Astrocyte (in vitro differentiated cells and primary cell): ENCODE data around the gene SRSF1. TPM values are rescaled to one million over a fixed set of nuclear protein-coding genes. Genes with fewer than 3 reads are reported as not detected.

Experiments
- DNase-seq: peaks from one replicate; pipeline ENCODE4 v3.0.0-alpha.2; 2010; ENCODE audit warnings: low read depth
- FAIRE-seq: peaks from 2 replicates; lab custom pipeline; 2011; peaks lifted over from hg19 to GRCh38; lab: Jason Lieb, UNC
- H2AFZ ChIP-seq: 2 replicates; pipeline ENCODE4 v1.6.0; 2012; ENCODE audit warnings: low read depth, low read length, inconsistent platforms
- H3K27ac ChIP-seq: 2 replicates; pipeline ENCODE4 v1.5.1; 2011; ENCODE audit warnings: low read depth, low read length, inconsistent platforms
- H3K27me3 ChIP-seq: 2 replicates; pipeline ENCODE4 v1.6.0; 2011; ENCODE audit warnings: low read length, inconsistent platforms; ENCODE audit not compliant: insufficient read depth
- H3K36me3 ChIP-seq: 2 replicates; pipeline ENCODE4 v1.5.1; 2011; ENCODE audit warnings: low read length, inconsistent platforms; ENCODE audit not compliant: insufficient read depth
- H3K4me1 ChIP-seq: 2 replicates; pipeline ENCODE4 v1.5.1; 2011; ENCODE audit warnings: low read length, inconsistent platforms; ENCODE audit not compliant: insufficient read depth
- H3K4me2 ChIP-seq: 2 replicates; pipeline ENCODE4 v1.6.0; 2012; ENCODE audit warnings: low read length, inconsistent platforms
- H3K4me3 ChIP-seq: 2 replicates; pipeline ENCODE4 v1.5.1; 2011; ENCODE audit warnings: low read depth, mild to moderate bottlenecking, low read length, inconsistent platforms; ENCODE audit not compliant: insufficient read depth
- H3K79me2 ChIP-seq: 2 replicates; pipeline ENCODE4 v1.6.0; 2012; ENCODE audit warnings: mild to moderate bottlenecking, low read length, inconsistent platforms; ENCODE audit not compliant: insufficient read depth
- H3K9ac ChIP-seq: 2 replicates; pipeline ENCODE4 v1.6.0; 2012; ENCODE audit warnings: mild to moderate bottlenecking, low read length, inconsistent platforms
- H3K9me3 ChIP-seq: 2 replicates; pipeline ENCODE4 v1.5.1; 2012; ENCODE audit warnings: low read depth, mild to moderate bottlenecking, low read length, inconsistent platforms; ENCODE audit not compliant: insufficient read depth
- H4K20me1 ChIP-seq: 2 replicates; pipeline ENCODE4 v1.6.0; 2012; ENCODE audit warnings: low read length, inconsistent platforms; ENCODE audit not compliant: insufficient read depth
- H3K27ac Mint-ChIP-seq: one replicate; pipeline ENCODE4 v1.8.0; 2021; ENCODE audit warnings: mild to moderate bottlenecking, mixed read lengths; ENCODE audit not compliant: unreplicated experiment
- H3K27me3 Mint-ChIP-seq: one replicate; pipeline ENCODE4 v1.8.0; 2021; ENCODE audit warnings: low read depth, mixed read lengths; ENCODE audit not compliant: unreplicated experiment
- H3K36me3 Mint-ChIP-seq: one replicate; pipeline ENCODE4 v1.8.0; 2021; ENCODE audit warnings: low read depth, mixed read lengths; ENCODE audit not compliant: unreplicated experiment
- H3K4me1 Mint-ChIP-seq: one replicate; pipeline ENCODE4 v1.8.0; 2021; ENCODE audit warnings: low read depth, mixed read lengths; ENCODE audit not compliant: unreplicated experiment
- H3K4me3 Mint-ChIP-seq: one replicate; pipeline ENCODE4 v1.8.0; 2021; ENCODE audit warnings: mild to moderate bottlenecking, moderate library complexity, mixed read lengths; ENCODE audit not compliant: unreplicated experiment
- H3K9me3 Mint-ChIP-seq: one replicate; pipeline ENCODE4 v1.8.0; 2021; ENCODE audit warnings: mild to moderate bottlenecking, mixed read lengths; ENCODE audit not compliant: unreplicated experiment
- EZH2 ChIP-seq: IDR thresholded peaks from 2 replicates; pipeline ENCODE4 v1.6.1; 2012; ENCODE audit warnings: mild to moderate bottlenecking, low read length, inconsistent platforms; ENCODE audit not compliant: insufficient read depth
- total RNA-seq: library from RNA; stranded (reverse); gene quantifications from 2 replicates; pipeline ENCODE4 v1.2.1, GENCODE V29; 2021
- TF ChIP-seq, protein P1 (sequence below): IDR thresholded peaks from 2 replicates; pipeline ENCODE4 v1.5.1; 2011; ENCODE audit warnings: low read depth, mild to moderate bottlenecking, inconsistent platforms, low read length, moderate library complexity; ENCODE audit not compliant: insufficient read depth

Gene SRSF1
- total RNA-seq, 1 donor from 2014 or later, result 196 TPM

- Histone ChIP-seq H2AFZ (no peak overlapping the region), H3K4me2 (no peak overlapping the region), H3K4me1 (no peaks in the 10 kb centered on the region), H3K27ac (no peak overlapping the region), H3K9me3 (no peaks in the 10 kb centered on the region), H3K4me3 (no peak overlapping the region), H3K27me3 (peaks cover 5% of the 10 kb centered on the region), H3K9ac (no peak overlapping the region), H4K20me1 (no peaks in the 10 kb centered on the region), H3K36me3 (no peaks in the 10 kb centered on the region), H3K79me2 (no peaks in the 10 kb centered on the region)
- no peaks in the 10 kb centered on the region for H3K4me1 Mint-ChIP-seq
- FAIRE-seq, result no peak
- no peaks in the 10 kb centered on the region for H3K36me3 Mint-ChIP-seq
- no peak overlapping the region for H3K27ac Mint-ChIP-seq
- no peak overlapping the region for H3K4me3 Mint-ChIP-seq
- TF ChIP-seq, protein P1, sequence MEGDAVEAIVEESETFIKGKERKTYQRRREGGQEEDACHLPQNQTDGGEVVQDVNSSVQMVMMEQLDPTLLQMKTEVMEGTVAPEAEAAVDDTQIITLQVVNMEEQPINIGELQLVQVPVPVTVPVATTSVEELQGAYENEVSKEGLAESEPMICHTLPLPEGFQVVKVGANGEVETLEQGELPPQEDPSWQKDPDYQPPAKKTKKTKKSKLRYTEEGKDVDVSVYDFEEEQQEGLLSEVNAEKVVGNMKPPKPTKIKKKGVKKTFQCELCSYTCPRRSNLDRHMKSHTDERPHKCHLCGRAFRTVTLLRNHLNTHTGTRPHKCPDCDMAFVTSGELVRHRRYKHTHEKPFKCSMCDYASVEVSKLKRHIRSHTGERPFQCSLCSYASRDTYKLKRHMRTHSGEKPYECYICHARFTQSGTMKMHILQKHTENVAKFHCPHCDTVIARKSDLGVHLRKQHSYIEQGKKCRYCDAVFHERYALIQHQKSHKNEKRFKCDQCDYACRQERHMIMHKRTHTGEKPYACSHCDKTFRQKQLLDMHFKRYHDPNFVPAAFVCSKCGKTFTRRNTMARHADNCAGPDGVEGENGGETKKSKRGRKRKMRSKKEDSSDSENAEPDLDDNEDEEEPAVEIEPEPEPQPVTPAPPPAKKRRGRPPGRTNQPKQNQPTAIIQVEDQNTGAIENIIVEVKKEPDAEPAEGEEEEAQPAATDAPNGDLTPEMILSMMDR, result no peak
- no peak for TF ChIP-seq EZH2
- DNase-seq, result no peak
- no peaks in the 10 kb centered on the region for H3K9me3 Mint-ChIP-seq
- H3K27me3 Mint-ChIP-seq, result no peaks in the 10 kb centered on the region
Measured at GRCh38 chr17:58019039-58019438, 12.0 kb upstream of the SRSF1 start.

DNA sequence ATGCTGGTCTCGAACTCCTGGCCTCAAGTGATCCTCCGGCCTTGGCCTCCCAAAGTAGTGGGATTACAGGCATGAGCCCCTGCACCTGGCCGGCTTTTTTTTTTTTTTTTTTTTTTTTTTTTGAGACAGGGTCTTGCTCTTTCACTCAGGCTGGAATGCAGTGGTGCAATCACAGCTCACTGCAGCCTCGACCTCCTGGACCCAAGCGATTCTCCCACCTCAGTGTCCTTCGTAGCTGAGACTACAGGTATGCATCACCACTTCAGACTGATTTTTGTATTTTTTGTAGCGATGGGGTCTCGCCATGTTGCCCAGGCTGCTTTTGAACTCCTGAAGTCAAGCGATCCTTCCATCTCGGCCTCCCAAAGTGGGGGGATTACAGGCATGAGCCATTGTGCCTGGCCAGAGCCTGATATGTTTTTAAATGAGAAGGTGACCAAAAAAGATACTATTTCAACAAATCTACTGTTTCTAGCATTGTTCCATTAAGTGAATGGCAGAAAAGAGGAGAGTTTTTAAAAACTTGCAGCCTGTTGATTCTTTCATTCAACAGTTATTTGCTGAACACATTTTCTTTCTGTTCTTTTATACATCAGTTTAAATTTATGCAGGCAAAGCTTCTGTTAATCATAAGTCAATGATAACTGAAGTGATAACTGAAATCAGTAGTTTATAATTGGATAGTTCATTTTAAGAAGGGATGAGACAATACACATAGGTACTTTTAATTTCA is 3.2 kb upstream of the SRSF1 start:
- H2AFZ ChIP-seq, result no peak overlapping the region
- Mint-ChIP-seq H3K27ac (no peak overlapping the region), H3K9me3 (no peaks in the 10 kb centered on the region), H3K4me3 (no peak overlapping the region), H3K27me3 (no peaks in the 10 kb centered on the region), H3K4me1 (peaks cover 5% of the 10 kb centered on the region), H3K36me3 (peaks cover 6% of the 10 kb centered on the region)
- H4K20me1 ChIP-seq, result peaks cover 13% of the 10 kb centered on the region
- H3K27ac ChIP-seq, result no peak overlapping the region
- peaks cover 6% of the 10 kb centered on the region for H3K36me3 ChIP-seq
- peaks cover 22% of the 10 kb centered on the region for H3K79me2 ChIP-seq
- H3K9ac ChIP-seq, result no peak overlapping the region
- H3K4me1 ChIP-seq, result peaks cover 12% of the 10 kb centered on the region
- DNase-seq, result no peak
- H3K4me3 ChIP-seq, result no peak overlapping the region
- FAIRE-seq, result no peak
- TF ChIP-seq, protein P1, result no peak
- no peak for TF ChIP-seq EZH2
- no peaks in the 10 kb centered on the region for H3K9me3 ChIP-seq
- no peak overlapping the region for H3K4me2 ChIP-seq
- H3K27me3 ChIP-seq, result no peaks in the 10 kb centered on the region
